ENCODE results near the gene SLC43A3.

SLC43A3 gene

GRCh38 chr11:57426929-57427726 is at the start of gene SLC43A3:
TSS of gene SLC43A3 (minus strand) at chr11:57427121. CDS start at chr11:57426172, 949 bp downstream.
- Histone ChIP-seq H3K9ac (ENCODE audit: low read depth, low read length) (peak within 1 kb of the TSS; percentile 59; the same call in 1 of the 2 replicates), H3K4me3 (ENCODE audit: low read length) (peak within 1 kb of the TSS; percentile 63), H3K9me3 (ENCODE audit: insufficient read depth, low read depth, low read length) (no peaks in the 10 kb centered on the region), H3K27ac (ENCODE audit: low read length) (no peak within 1 kb of the TSS), H3K27me3 (ENCODE audit: insufficient read depth, low read length) (peaks cover 40% of the 10 kb centered on the region), H3K4me1 (ENCODE audit: insufficient read depth, low read length) (peaks cover 8% of the 10 kb centered on the region), H3K36me3 (ENCODE audit: insufficient read depth, low read depth, low read length) (peaks cover 30% of the 10 kb centered on the region; the same call in 1 of the 2 replicates)

- H3K9me3 ChIP-seq (ENCODE audit: insufficient read depth, low read depth, low read length), result no peaks in the 10 kb centered on the region
- no peaks in the 10 kb centered on the region; the same call in 1 of the 2 replicates for H3K36me3 ChIP-seq (ENCODE audit: insufficient read depth, low read depth, low read length)
- no peak overlapping the region; the same call in 1 of the 2 replicates for H3K9ac ChIP-seq (ENCODE audit: low read depth, low read length)
- H3K4me3 ChIP-seq (ENCODE audit: low read length), result peak overlapping the region; percentile 57; the same call in 1 of the 2 replicates
- H3K27ac ChIP-seq (ENCODE audit: low read length), result no peak overlapping the region
- H3K4me1 ChIP-seq (ENCODE audit: insufficient read depth, low read length), result peaks cover 14% of the 10 kb centered on the region; the same call in 1 of the 2 replicates
- peaks cover 56% of the 10 kb centered on the region for H3K27me3 ChIP-seq (ENCODE audit: insufficient read depth, low read length)
Measured at GRCh38 chr11:57476047-57476756, 49.3 kb upstream of the SLC43A3 start.

GRCh38 chr11:57475671-57476046 is 48.7 kb upstream of the SLC43A3 start:
- peaks cover 14% of the 10 kb centered on the region; the same call in 1 of the 2 replicates for H3K4me1 ChIP-seq (ENCODE audit: insufficient read depth, low read length)
- H3K4me3 ChIP-seq (ENCODE audit: low read length), result peak overlapping the region; percentile 57; the same call in 1 of the 2 replicates
- H3K9ac ChIP-seq (ENCODE audit: low read depth, low read length), result no peak overlapping the region; the same call in 1 of the 2 replicates
- H3K27me3 ChIP-seq (ENCODE audit: insufficient read depth, low read length), result peaks cover 51% of the 10 kb centered on the region
- H3K27ac ChIP-seq (ENCODE audit: low read length), result no peak overlapping the region
- H3K9me3 ChIP-seq (ENCODE audit: insufficient read depth, low read depth, low read length), result no peaks in the 10 kb centered on the region
- no peaks in the 10 kb centered on the region; the same call in 1 of the 2 replicates for H3K36me3 ChIP-seq (ENCODE audit: insufficient read depth, low read depth, low read length)

GRCh38 chr11:57475191-57475590 is 48.3 kb upstream of the SLC43A3 start:
- H3K36me3 ChIP-seq (ENCODE audit: insufficient read depth, low read depth, low read length), result no peaks in the 10 kb centered on the region; the same call in 1 of the 2 replicates
- peaks cover 14% of the 10 kb centered on the region; the same call in 1 of the 2 replicates for H3K4me1 ChIP-seq (ENCODE audit: insufficient read depth, low read length)
- no peak overlapping the region for H3K9ac ChIP-seq (ENCODE audit: low read depth, low read length)
- peaks cover 48% of the 10 kb centered on the region for H3K27me3 ChIP-seq (ENCODE audit: insufficient read depth, low read length)
- H3K4me3 ChIP-seq (ENCODE audit: low read length), result no peak overlapping the region
- no peaks in the 10 kb centered on the region for H3K9me3 ChIP-seq (ENCODE audit: insufficient read depth, low read depth, low read length)
- no peak overlapping the region for H3K27ac ChIP-seq (ENCODE audit: low read length)

GRCh38 chr11:57474803-57475115 is 47.8 kb upstream of the SLC43A3 start:
- H3K36me3 ChIP-seq (ENCODE audit: insufficient read depth, low read depth, low read length), result peaks cover 3% of the 10 kb centered on the region; the same call in 1 of the 2 replicates
- H3K27me3 ChIP-seq (ENCODE audit: insufficient read depth, low read length), result peaks cover 48% of the 10 kb centered on the region
- no peak overlapping the region for H3K4me3 ChIP-seq (ENCODE audit: low read length)
- H3K4me1 ChIP-seq (ENCODE audit: insufficient read depth, low read length), result peaks cover 14% of the 10 kb centered on the region; the same call in 1 of the 2 replicates
- no peak overlapping the region for H3K9ac ChIP-seq (ENCODE audit: low read depth, low read length)
- H3K9me3 ChIP-seq (ENCODE audit: insufficient read depth, low read depth, low read length), result no peaks in the 10 kb centered on the region
- H3K27ac ChIP-seq (ENCODE audit: low read length), result no peak overlapping the region

- H3K4me3 ChIP-seq (ENCODE audit: low read length), result no peak overlapping the region
- peaks cover 48% of the 10 kb centered on the region for H3K27me3 ChIP-seq (ENCODE audit: insufficient read depth, low read length)
- no peak overlapping the region for H3K27ac ChIP-seq (ENCODE audit: low read length)
- H3K9ac ChIP-seq (ENCODE audit: low read depth, low read length), result no peak overlapping the region
- peaks cover 9% of the 10 kb centered on the region; the same call in 1 of the 2 replicates for H3K36me3 ChIP-seq (ENCODE audit: insufficient read depth, low read depth, low read length)
- H3K4me1 ChIP-seq (ENCODE audit: insufficient read depth, low read length), result peaks cover 11% of the 10 kb centered on the region; the same call in 1 of the 2 replicates
- no peaks in the 10 kb centered on the region for H3K9me3 ChIP-seq (ENCODE audit: insufficient read depth, low read depth, low read length)
Measured at GRCh38 chr11:57474017-57474802, 47.3 kb upstream of the SLC43A3 start.

- peaks cover 19% of the 10 kb centered on the region for H3K4me1 ChIP-seq (ENCODE audit: insufficient read depth, low read length)
- no peak overlapping the region for H3K9ac ChIP-seq (ENCODE audit: low read depth, low read length)
- H3K36me3 ChIP-seq (ENCODE audit: insufficient read depth, low read depth, low read length), result peaks cover 13% of the 10 kb centered on the region; the same call in 1 of the 2 replicates
- no peak overlapping the region for H3K4me3 ChIP-seq (ENCODE audit: low read length)
- H3K27me3 ChIP-seq (ENCODE audit: insufficient read depth, low read length), result peaks cover 46% of the 10 kb centered on the region
- no peak overlapping the region for H3K27ac ChIP-seq (ENCODE audit: low read length)
- no peaks in the 10 kb centered on the region for H3K9me3 ChIP-seq (ENCODE audit: insufficient read depth, low read depth, low read length)
Measured at GRCh38 chr11:57473285-57473841, 46.4 kb upstream of the SLC43A3 start.

GRCh38 chr11:57471496-57471895 is 44.6 kb upstream of the SLC43A3 start:
- Histone ChIP-seq H3K36me3 (ENCODE audit: insufficient read depth, low read depth, low read length) (peaks cover 13% of the 10 kb centered on the region; the same call in 1 of the 2 replicates), H3K27ac (ENCODE audit: low read length) (no peak overlapping the region)

GRCh38 chr11:57469268-57469667 is 42.3 kb upstream of the SLC43A3 start:
- Histone ChIP-seq H3K4me1 (ENCODE audit: insufficient read depth, low read length) (peaks cover 26% of the 10 kb centered on the region), H3K27ac (ENCODE audit: low read length) (no peak overlapping the region), H3K27me3 (ENCODE audit: insufficient read depth, low read length) (peaks cover 8% of the 10 kb centered on the region), H3K36me3 (ENCODE audit: insufficient read depth, low read depth, low read length) (peaks cover 13% of the 10 kb centered on the region; the same call in 1 of the 2 replicates), H3K9me3 (ENCODE audit: insufficient read depth, low read depth, low read length) (no peaks in the 10 kb centered on the region), H3K9ac (ENCODE audit: low read depth, low read length) (no peak overlapping the region), H3K4me3 (ENCODE audit: low read length) (no peak overlapping the region)

More at GRCh38 chr11:57471496-57471895, 44.6 kb upstream of the SLC43A3 start:
- H3K4me1 ChIP-seq (ENCODE audit: insufficient read depth, low read length), result peaks cover 28% of the 10 kb centered on the region
- H3K9ac ChIP-seq (ENCODE audit: low read depth, low read length), result no peak overlapping the region
- peaks cover 27% of the 10 kb centered on the region for H3K27me3 ChIP-seq (ENCODE audit: insufficient read depth, low read length)
- no peak overlapping the region for H3K4me3 ChIP-seq (ENCODE audit: low read length)
- no peaks in the 10 kb centered on the region for H3K9me3 ChIP-seq (ENCODE audit: insufficient read depth, low read depth, low read length)

GRCh38 chr11:57468276-57468675 is 41.4 kb upstream of the SLC43A3 start:
- Histone ChIP-seq H3K27ac (ENCODE audit: low read length) (no peak overlapping the region), H3K4me1 (ENCODE audit: insufficient read depth, low read length) (peaks cover 29% of the 10 kb centered on the region), H3K4me3 (ENCODE audit: low read length) (no peak overlapping the region), H3K27me3 (ENCODE audit: insufficient read depth, low read length) (peaks cover 14% of the 10 kb centered on the region), H3K9ac (ENCODE audit: low read depth, low read length) (no peak overlapping the region), H3K36me3 (ENCODE audit: insufficient read depth, low read depth, low read length) (peaks cover 13% of the 10 kb centered on the region; the same call in 1 of the 2 replicates), H3K9me3 (ENCODE audit: insufficient read depth, low read depth, low read length) (no peaks in the 10 kb centered on the region)

All from iPS-20b (cell line).